KMS-11 (cell line): Measurements from ENCODE around the gene NEDD4L.
A peak's percentile ranks its signal among the peaks of the same experiment; 100 is the strongest.

Experiments
- H2AFZ ChIP-seq: fragments of 200-600 bp; sonication (generic); 2 replicates; pipeline ENCODE4 v1.6.1; 2016; ENCODE audit warnings: antibody characterized with exemption, mixed run types, low read depth
- H3K27ac ChIP-seq: fragments of 200-600 bp; sonication (generic); 2 replicates; pipeline ENCODE4 v1.6.1; 2016; ENCODE audit warnings: mild to moderate bottlenecking, mixed run types
- H3K27me3 ChIP-seq: fragments of 200-600 bp; sonication (generic); 2 replicates; pipeline ENCODE4 v1.6.1; 2017; ENCODE audit warnings: mild to moderate bottlenecking, low read depth, mixed run types, moderate library complexity; ENCODE audit not compliant: insufficient read depth
- H3K36me3 ChIP-seq: fragments of 200-600 bp; sonication (generic); 2 replicates; pipeline ENCODE4 v1.6.1; 2017; ENCODE audit warnings: mild to moderate bottlenecking, mixed run types; ENCODE audit not compliant: insufficient read depth
- H3K4me1 ChIP-seq: fragments of 200-600 bp; sonication (generic); 2 replicates; pipeline ENCODE4 v1.6.1; 2016; ENCODE audit warnings: mild to moderate bottlenecking, low read depth, mixed run types; ENCODE audit not compliant: poor library complexity, severe bottlenecking
- H3K4me2 ChIP-seq: fragments of 200-600 bp; sonication (generic); 2 replicates; pipeline ENCODE4 v1.7.0; 2016; ENCODE audit warnings: mild to moderate bottlenecking, mixed run types
- H3K4me3 ChIP-seq: fragments of 200-600 bp; sonication (generic); IDR thresholded peaks from 2 replicates; pipeline ENCODE4 v1.6.1; 2017; ENCODE audit warnings: low read depth, low read length, mixed read lengths; ENCODE audit not compliant: insufficient read depth
- H3K79me2 ChIP-seq: fragments of 200-600 bp; sonication (generic); 2 replicates; pipeline ENCODE4 v1.6.1; 2016; ENCODE audit warnings: low read depth, mixed run types; ENCODE audit not compliant: insufficient read depth
- H3K9ac ChIP-seq: fragments of 200-600 bp; sonication (generic); 2 replicates; pipeline ENCODE4 v1.6.1; 2016; ENCODE audit warnings: mild to moderate bottlenecking, mixed run types
- H4K20me1 ChIP-seq: fragments of 200-600 bp; sonication (generic); 2 replicates; pipeline ENCODE4 v1.6.1; 2016; ENCODE audit warnings: mild to moderate bottlenecking, mixed run types; ENCODE audit not compliant: insufficient read depth
- TF ChIP-seq, protein P1 (sequence below): fragments of 200-600 bp; sonication (generic); conservative IDR thresholded peaks from 2 replicates; pipeline ENCODE4 v1.6.1; 2017; ENCODE audit warnings: low read depth, mild to moderate bottlenecking, antibody characterized with exemption, low read length, moderate library complexity, mixed read lengths

NEDD4L gene

DNA sequence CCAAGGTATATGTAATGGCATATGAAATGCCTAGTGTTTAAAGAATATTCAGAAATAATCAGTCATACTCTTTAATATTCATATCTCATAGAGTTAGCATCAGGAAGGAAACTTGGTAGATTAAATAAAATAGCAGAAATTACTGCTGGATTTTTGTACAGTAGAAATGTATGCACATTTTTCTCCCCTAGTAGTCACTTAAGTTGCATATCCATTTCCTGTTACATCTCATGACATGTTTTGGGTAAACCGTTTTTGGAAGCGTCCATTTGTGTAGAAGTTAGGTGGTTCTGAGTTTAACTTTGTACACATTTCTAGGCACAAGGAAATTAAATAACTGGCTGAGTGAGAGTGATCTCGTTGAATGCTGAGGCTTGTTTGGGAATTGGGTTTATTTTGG, 21.9 kb downstream of the NEDD4L start:
- H4K20me1 ChIP-seq, result no peaks in the 10 kb centered on the region
- no peaks in the 10 kb centered on the region for H3K27me3 ChIP-seq
- 0 out of 2 replicates have a peak, but pooled peaks cover 2% of the 10 kb centered on the region for H3K79me2 ChIP-seq
- H3K36me3 ChIP-seq, result no peaks in the 10 kb centered on the region
- H3K9ac ChIP-seq, result no peak overlapping the region
- peaks cover 17% of the 10 kb centered on the region for H3K4me1 ChIP-seq
- TF ChIP-seq, protein P1, sequence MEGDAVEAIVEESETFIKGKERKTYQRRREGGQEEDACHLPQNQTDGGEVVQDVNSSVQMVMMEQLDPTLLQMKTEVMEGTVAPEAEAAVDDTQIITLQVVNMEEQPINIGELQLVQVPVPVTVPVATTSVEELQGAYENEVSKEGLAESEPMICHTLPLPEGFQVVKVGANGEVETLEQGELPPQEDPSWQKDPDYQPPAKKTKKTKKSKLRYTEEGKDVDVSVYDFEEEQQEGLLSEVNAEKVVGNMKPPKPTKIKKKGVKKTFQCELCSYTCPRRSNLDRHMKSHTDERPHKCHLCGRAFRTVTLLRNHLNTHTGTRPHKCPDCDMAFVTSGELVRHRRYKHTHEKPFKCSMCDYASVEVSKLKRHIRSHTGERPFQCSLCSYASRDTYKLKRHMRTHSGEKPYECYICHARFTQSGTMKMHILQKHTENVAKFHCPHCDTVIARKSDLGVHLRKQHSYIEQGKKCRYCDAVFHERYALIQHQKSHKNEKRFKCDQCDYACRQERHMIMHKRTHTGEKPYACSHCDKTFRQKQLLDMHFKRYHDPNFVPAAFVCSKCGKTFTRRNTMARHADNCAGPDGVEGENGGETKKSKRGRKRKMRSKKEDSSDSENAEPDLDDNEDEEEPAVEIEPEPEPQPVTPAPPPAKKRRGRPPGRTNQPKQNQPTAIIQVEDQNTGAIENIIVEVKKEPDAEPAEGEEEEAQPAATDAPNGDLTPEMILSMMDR, result no peak
- H3K27ac ChIP-seq, result no peak overlapping the region
- H2AFZ ChIP-seq, result no peak overlapping the region
- no peak overlapping the region for H3K4me2 ChIP-seq
- no peak overlapping the region for H3K4me3 ChIP-seq

DNA sequence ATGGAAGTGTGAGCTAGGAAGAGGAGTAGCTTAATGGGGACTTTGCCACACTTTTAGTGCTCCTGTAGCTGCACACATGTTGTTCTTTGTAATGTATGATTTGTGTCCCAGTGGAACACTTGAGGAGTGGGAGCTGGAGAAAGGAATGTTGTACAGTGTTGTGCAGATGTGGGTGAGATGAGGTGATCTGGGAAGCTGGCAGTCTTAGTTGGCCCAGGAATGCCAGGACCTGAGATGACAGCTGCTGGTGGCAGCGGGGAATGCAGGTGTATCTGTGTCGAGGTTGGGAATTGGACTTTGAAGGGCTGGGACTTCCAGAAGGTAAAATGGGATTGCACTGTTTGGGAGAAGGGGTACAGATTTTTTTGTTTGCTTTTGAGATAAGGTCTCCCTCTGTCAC, 23.6 kb downstream of the NEDD4L start:
- TF ChIP-seq, protein P1, result no peak
- Histone ChIP-seq H3K4me1 (peaks cover 17% of the 10 kb centered on the region), H3K27ac (no peak overlapping the region), H3K27me3 (no peaks in the 10 kb centered on the region), H3K4me2 (no peak overlapping the region), H2AFZ (no peak overlapping the region), H3K36me3 (no peaks in the 10 kb centered on the region), H3K79me2 (0 out of 2 replicates have a peak, but pooled peaks cover 5% of the 10 kb centered on the region), H3K9ac (no peak overlapping the region), H4K20me1 (no peaks in the 10 kb centered on the region), H3K4me3 (no peak overlapping the region)

- TF ChIP-seq, protein P1, result no peak
- Histone ChIP-seq H3K4me3 (no peak overlapping the region), H3K9ac (no peak overlapping the region), H3K79me2 (0 out of 2 replicates have a peak, but pooled peaks cover 5% of the 10 kb centered on the region), H4K20me1 (no peaks in the 10 kb centered on the region), H3K27me3 (no peaks in the 10 kb centered on the region), H3K4me1 (peaks cover 17% of the 10 kb centered on the region), H3K4me2 (no peak overlapping the region), H3K36me3 (no peaks in the 10 kb centered on the region), H3K27ac (0 out of 2 replicates have a peak overlapping the region, but pooled peaks have one; percentile 2), H2AFZ (no peak overlapping the region)
Measured at GRCh38 chr18:58069099-58069498, 25.1 kb downstream of the NEDD4L start.

GRCh38 chr18:58069721-58070292, 25.8 kb downstream of the NEDD4L start:
- Histone ChIP-seq H3K79me2 (0 out of 2 replicates have a peak, but pooled peaks cover 5% of the 10 kb centered on the region), H3K4me1 (peaks cover 17% of the 10 kb centered on the region), H3K27ac (no peak overlapping the region), H3K36me3 (no peaks in the 10 kb centered on the region), H3K4me2 (no peak overlapping the region), H2AFZ (no peak overlapping the region), H3K4me3 (no peak overlapping the region), H3K27me3 (no peaks in the 10 kb centered on the region), H4K20me1 (no peaks in the 10 kb centered on the region), H3K9ac (no peak overlapping the region)
- TF ChIP-seq, protein P1, result no peak
